SHP77 (cell line): ENCODE measurements around the gene CFAP299.
A peak's percentile ranks its signal among the peaks of the same experiment; 100 is the strongest.

Experiments
- DNase-seq, 2 experiments: peaks; one replicate each; lab custom pipeline; 2025; lab: John Stamatoyannopoulos, UW

The CFAP299 gene

GRCh38 chr4:80925293-80925692, 589.8 kb downstream of the CFAP299 start:
- no peak for DNase-seq

GRCh38 chr4:80926446-80926845, 590.9 kb downstream of the CFAP299 start:
- no peak for DNase-seq

DNA sequence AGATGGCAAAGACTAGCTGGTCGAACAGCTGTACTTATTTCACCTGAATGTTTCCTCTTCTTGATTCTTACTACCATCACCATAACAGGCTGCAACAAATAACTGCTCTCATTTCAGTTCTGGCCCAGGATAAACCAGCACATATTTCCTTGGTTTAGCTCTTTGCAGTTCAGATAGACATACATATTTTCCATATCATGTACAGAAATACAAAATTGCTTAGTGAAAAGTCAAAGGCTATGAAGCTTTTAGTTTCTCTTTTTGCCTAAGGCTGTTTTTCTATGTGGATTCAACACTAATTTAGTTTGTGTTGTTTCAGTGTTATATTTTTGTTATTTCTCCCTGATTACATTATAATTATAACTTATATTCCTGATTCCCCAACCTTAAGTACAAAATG, 591.4 kb downstream of the CFAP299 start:
- DNase-seq = no peak

DNA sequence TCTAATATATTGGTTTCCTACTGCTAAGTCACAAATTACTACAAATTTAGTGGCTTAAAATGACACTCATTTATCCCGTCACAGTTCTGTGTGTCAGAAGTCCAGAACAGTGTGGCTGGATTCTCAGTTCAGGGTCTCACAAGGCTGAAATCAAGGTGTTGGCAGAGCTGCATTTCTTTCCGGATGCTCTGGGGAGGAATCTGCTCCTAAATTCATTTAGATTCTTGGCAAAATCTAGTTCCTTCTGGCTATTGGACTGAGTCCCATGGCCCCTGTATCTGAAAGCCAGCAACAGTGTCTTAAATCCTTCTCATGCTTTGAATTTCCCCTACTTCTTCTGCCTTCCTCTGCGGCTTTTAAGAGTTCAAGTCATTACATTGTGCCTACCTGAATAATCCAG, 591.9 kb downstream of the CFAP299 start:
- no peak for DNase-seq

DNA sequence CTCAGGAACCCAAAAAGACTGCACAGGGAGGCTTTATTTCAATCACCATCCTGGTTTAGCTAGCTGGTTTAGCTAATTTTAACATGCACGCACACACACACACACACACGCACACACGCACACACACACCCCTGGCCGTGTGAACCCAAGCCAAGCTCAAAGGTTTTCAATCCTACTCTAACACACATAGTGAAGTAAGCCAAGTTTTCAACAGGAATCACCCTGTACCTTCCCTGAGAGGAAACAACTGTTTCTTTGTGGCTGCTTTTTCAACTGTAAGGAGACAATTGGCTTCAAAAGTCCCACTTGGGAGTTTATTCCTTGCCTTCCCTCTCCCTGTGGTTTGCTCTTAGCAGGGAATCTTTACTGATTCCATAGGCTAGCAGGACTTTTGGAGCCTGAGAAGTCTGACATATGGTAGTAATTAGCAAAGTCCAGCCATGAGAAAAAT, 596.1 kb downstream of the CFAP299 start:
- no peak for DNase-seq

GRCh38 chr4:80948141-80948540, 612.6 kb downstream of the CFAP299 start:
- no peak for DNase-seq

- DNase-seq = no peak
Measured at GRCh38 chr4:80948995-80949394, 613.5 kb downstream of the CFAP299 start.

GRCh38 chr4:80956421-80956820, 620.9 kb downstream of the CFAP299 start:
- DNase-seq = no peak

GRCh38 chr4:80963051-80963450, 627.5 kb downstream of the CFAP299 start:
- no peak for DNase-seq

DNA sequence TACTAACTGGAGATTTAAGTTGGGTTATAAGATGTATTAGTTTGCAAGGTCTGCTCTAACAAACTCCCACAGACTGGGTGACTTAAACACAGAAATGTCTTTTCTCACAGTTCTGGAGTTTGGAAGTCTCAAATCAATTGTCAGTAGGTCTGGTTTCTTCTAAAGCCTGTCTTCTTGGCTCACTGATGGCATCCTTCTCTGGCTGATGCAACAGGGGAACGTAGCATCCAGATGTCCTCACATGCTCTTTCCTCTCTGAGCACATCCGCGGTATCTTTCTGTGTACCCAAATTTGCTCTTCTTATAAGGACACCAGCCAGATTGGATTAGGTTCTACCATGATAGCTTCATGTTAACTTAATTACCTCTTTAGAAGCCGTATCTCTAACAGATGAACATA, 631.8 kb downstream of the CFAP299 start:
- no peak for DNase-seq

DNA sequence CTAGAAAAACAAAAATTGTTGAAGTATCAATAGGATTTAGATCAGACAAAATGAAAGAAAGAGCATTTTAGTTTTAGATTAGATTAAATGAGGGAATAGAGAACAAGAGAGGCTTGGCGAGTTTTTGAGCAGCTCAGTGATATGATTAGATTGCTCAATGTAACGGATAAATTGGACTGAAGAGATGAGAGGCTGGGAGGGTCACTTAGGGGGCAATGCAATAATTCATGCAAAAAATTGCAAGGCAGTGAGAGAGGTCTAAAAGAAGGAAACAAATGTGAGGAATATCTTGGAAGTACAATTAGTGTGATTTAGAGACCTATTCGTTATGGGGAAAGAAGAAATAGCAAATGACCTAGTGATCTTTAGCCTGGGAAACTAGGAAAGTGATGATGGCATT, 644.7 kb downstream of the CFAP299 start:
- DNase-seq = no peak

GRCh38 chr4:80986011-80986410, 650.5 kb downstream of the CFAP299 start:
- DNase-seq = no peak

DNA sequence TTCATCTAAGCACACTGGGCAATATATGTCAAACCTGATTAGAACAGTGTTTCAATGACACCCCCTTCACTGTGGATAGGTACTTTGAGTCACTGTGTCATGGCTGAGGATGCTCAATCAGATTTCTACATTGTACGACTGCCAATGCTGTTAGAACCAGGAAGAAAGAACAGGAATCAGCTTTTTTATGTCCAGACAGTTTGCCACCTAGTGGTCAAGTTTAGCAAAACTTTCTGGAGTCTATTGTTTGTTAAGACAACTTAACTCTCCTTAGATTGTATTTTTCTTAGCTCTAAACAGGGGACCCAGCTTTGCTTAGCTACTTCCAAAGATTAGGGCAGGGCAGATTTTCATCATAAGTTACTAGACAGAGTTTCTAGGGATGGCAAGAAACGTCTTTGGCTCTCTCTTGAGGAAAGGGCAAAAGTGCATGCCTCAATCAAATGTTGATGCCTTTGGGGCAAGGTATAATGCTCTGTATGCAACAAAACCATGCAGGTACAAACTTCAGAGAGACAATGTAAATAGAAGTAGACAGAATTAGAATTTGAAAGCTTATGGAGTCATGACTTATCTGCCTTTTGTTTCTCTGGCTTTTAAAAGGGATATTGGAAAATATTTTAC, 654.5 kb downstream of the CFAP299 start:
- peak; percentile 17 to 41 for DNase-seq

GRCh38 chr4:80990851-80991250, 655.3 kb downstream of the CFAP299 start:
- no peak for DNase-seq

- no peak for DNase-seq
Measured at GRCh38 chr4:80999943-81000342, 664.4 kb downstream of the CFAP299 start.

DNA sequence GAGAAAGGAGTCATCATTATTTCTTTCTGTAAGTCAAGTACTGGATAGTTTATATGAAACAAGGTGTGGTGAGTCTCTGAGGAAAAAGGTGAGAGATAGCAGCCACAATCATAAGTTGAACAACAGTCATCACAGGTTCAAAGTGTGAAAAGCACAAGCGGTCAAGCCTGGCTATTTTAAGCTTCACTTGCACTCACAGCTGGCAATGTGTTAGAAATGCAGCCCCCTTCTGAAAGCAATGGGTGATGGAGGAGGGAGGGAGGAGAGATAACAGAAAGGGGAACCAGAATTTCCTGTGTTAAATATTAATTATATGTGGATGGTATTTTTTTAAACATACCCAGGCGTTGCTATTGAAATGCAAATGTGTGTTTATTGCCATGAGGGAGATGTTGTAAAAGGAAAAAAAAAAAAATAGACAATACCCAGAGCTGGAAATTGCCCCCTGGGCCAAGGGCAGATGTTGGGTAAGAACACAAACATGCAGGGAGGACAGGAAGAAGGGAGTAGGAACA, 668.1 kb downstream of the CFAP299 start:
- no peak for DNase-seq

DNA sequence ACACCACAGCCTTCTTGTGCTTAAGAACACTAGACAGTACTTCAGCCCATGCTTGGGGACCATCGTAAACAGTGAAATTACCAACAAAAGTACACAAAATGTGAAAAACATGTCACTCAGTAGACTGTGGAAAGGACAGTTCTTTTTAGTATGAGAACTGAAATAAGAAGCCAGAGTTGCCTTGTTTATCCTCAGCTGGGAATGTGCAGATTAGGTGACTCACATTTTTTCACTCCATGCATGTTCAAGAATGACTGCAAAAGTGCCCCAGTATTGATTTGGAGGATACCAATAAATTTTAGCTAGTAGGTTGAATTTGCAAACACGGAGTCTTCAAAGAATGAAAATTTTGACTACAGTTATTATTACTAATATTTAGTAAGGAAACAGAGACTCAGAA, 671.9 kb downstream of the CFAP299 start:
- DNase-seq = no peak
